ENCODE results near the gene TCTN3.

Gene TCTN3

GRCh38 chr10:95648138-95648537 lies 45.6 kb downstream of the TCTN3 start:
- no peak for DNase-seq (ENCODE audit: extremely low read depth, low read depth)
- no peak for TF ChIP-seq CTCF (IDR thresholded peaks at IDR 0.05; ENCODE audit: low read depth, low read length)

- no peak for DNase-seq (ENCODE audit: extremely low read depth, low read depth)
- no peak for TF ChIP-seq CTCF (IDR thresholded peaks at IDR 0.05; ENCODE audit: low read depth, low read length)
Measured at GRCh38 chr10:95646160-95646559, 47.6 kb downstream of the TCTN3 start.

GRCh38 chr10:95644901-95645300 lies 48.8 kb downstream of the TCTN3 start:
- no peak for DNase-seq (ENCODE audit: extremely low read depth, low read depth)
- TF ChIP-seq CTCF (IDR thresholded peaks at IDR 0.05; ENCODE audit: low read depth, low read length) = no peak

- DNase-seq (ENCODE audit: extremely low read depth, low read depth) = no peak
- no peak for TF ChIP-seq CTCF (IDR thresholded peaks at IDR 0.05; ENCODE audit: low read depth, low read length)
Measured at GRCh38 chr10:95640891-95641315, 52.8 kb downstream of the TCTN3 start.

- DNase-seq (ENCODE audit: extremely low read depth, low read depth) = no peak
- no peak for TF ChIP-seq CTCF (IDR thresholded peaks at IDR 0.05; ENCODE audit: low read depth, low read length)
Measured at GRCh38 chr10:95637911-95638310, 55.8 kb downstream of the TCTN3 start.

GRCh38 chr10:95637140-95637539 lies 56.6 kb downstream of the TCTN3 start:
- TF ChIP-seq CTCF (IDR thresholded peaks at IDR 0.05; ENCODE audit: low read depth, low read length) = no peak
- DNase-seq (ENCODE audit: extremely low read depth, low read depth) = no peak

GRCh38 chr10:95635319-95635733 lies 58.4 kb downstream of the TCTN3 start:
- TF ChIP-seq CTCF (IDR thresholded peaks at IDR 0.05; ENCODE audit: low read depth, low read length) = no peak
- no peak for DNase-seq (ENCODE audit: extremely low read depth, low read depth)
